ENCODE measurements around the gene ABCC3. TPM values are rescaled to one million over a fixed set of nuclear protein-coding genes. Genes with fewer than 3 reads are reported as not detected.

The ABCC3 gene
- total RNA-seq, 1 experiment from 2014 or later, result 0.56 TPM

- H3K4me1 ChIP-seq (ENCODE audit: insufficient read depth, low read length, poor library complexity, severe bottlenecking), result peaks cover 4% of the 10 kb centered on the region
- no TSS peak for BruUV-seq (replicated peaks)
- no peaks in the 10 kb centered on the region for H3K9me3 ChIP-seq (ENCODE audit: low read depth, low read length, poor library complexity, severe bottlenecking)
- intact Hi-C loops (cut with micrococcal nuclease; ENCODE audit: unreplicated experiment), result no loop called here
- TF ChIP-seq EZH2 (IDR thresholded peaks at IDR 0.05; ENCODE audit: borderline replicate concordance, low read depth, low read length, poor library complexity, severe bottlenecking), result no peak
- no peak for TF ChIP-seq CTCF (conservative IDR thresholded peaks at IDR 0.05; ENCODE audit: low read depth, low read length)
- no peak overlapping the region for H3K27ac ChIP-seq (ENCODE audit: low read depth, low read length, poor library complexity, severe bottlenecking)
- ChIA-PET CTCF (interaction anchor here (0.6 to 0.9 kb wide), 2 partner anchors 21 to 454 kb away, joined by 3 to 6 read pairs; no protein-coding TSS in a partner anchor), POLR2A (ENCODE audit: low non-redundant PET) (no interaction called here)
- H3K27me3 ChIP-seq (replicated peaks; ENCODE audit: insufficient read depth, low read depth, low read length, poor library complexity), result no peaks in the 10 kb centered on the region
- no peak overlapping the region for H3K4me3 ChIP-seq (ENCODE audit: low read depth, low read length, poor library complexity, severe bottlenecking)
- no peak for DNase-seq (ENCODE audit: low spot score)
- H3K36me3 ChIP-seq (ENCODE audit: insufficient read depth, low read length, poor library complexity, severe bottlenecking), result no peaks in the 10 kb centered on the region
Measured at GRCh38 chr17:50653738-50654137, 19.1 kb downstream of the ABCC3 start.

DNA sequence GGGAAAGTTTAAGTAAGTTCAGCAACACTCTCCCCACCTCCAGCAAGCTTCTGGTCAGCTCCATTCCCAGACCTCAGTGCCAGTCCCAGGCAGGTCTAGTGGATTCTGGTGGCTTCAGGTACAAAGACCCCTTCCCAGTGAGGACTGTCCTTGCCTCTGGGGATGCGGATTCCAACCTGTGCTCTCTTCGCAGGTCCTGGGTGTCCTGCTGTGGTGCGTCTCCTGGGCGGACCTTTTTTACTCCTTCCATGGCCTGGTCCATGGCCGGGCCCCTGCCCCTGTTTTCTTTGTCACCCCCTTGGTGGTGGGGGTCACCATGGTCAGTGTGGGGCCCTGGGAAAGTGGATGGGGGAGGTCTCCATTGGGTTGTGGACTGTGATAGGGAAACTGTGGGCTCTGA is 21.8 kb downstream of the ABCC3 start:
- TF ChIP-seq EZH2 (IDR thresholded peaks at IDR 0.05; ENCODE audit: borderline replicate concordance, low read depth, low read length, poor library complexity, severe bottlenecking) (no peak), CTCF (conservative IDR thresholded peaks at IDR 0.05; ENCODE audit: low read depth, low read length) (no peak)
- DNase-seq (ENCODE audit: low spot score), result no peak
- Histone ChIP-seq H3K9me3 (ENCODE audit: low read depth, low read length, poor library complexity, severe bottlenecking) (no peaks in the 10 kb centered on the region), H3K36me3 (ENCODE audit: insufficient read depth, low read length, poor library complexity, severe bottlenecking) (no peaks in the 10 kb centered on the region), H3K27ac (ENCODE audit: low read depth, low read length, poor library complexity, severe bottlenecking) (no peak overlapping the region), H3K27me3 (replicated peaks; ENCODE audit: insufficient read depth, low read depth, low read length, poor library complexity) (no peaks in the 10 kb centered on the region), H3K4me1 (ENCODE audit: insufficient read depth, low read length, poor library complexity, severe bottlenecking) (peaks cover 3% of the 10 kb centered on the region), H3K4me3 (ENCODE audit: low read depth, low read length, poor library complexity, severe bottlenecking) (no peak overlapping the region)
- ChIA-PET CTCF (no interaction called here), POLR2A (ENCODE audit: low non-redundant PET) (no interaction called here)
- intact Hi-C loops (cut with micrococcal nuclease; ENCODE audit: unreplicated experiment), result no loop called here
- BruUV-seq (replicated peaks), result no TSS peak

GRCh38 chr17:50657054-50657453 is 22.4 kb downstream of the ABCC3 start:
- Histone ChIP-seq H3K9me3 (ENCODE audit: low read depth, low read length, poor library complexity, severe bottlenecking) (no peaks in the 10 kb centered on the region), H3K4me3 (ENCODE audit: low read depth, low read length, poor library complexity, severe bottlenecking) (no peak overlapping the region), H3K4me1 (ENCODE audit: insufficient read depth, low read length, poor library complexity, severe bottlenecking) (peaks cover 9% of the 10 kb centered on the region), H3K27ac (ENCODE audit: low read depth, low read length, poor library complexity, severe bottlenecking) (no peak overlapping the region), H3K27me3 (replicated peaks; ENCODE audit: insufficient read depth, low read depth, low read length, poor library complexity) (no peaks in the 10 kb centered on the region), H3K36me3 (ENCODE audit: insufficient read depth, low read length, poor library complexity, severe bottlenecking) (no peaks in the 10 kb centered on the region)
- no peak for DNase-seq (ENCODE audit: low spot score)
- intact Hi-C loops (cut with micrococcal nuclease; ENCODE audit: unreplicated experiment), result no loop called here
- POLR2A ChIA-PET (ENCODE audit: low non-redundant PET), result no interaction called here
- no TSS peak for BruUV-seq (replicated peaks)
- TF ChIP-seq EZH2 (IDR thresholded peaks at IDR 0.05; ENCODE audit: borderline replicate concordance, low read depth, low read length, poor library complexity, severe bottlenecking) (no peak), CTCF (conservative IDR thresholded peaks at IDR 0.05; ENCODE audit: low read depth, low read length) (no peak)
- CTCF ChIA-PET, result no interaction called here

Measured in A673 (cell line).